H9 (cell line): ENCODE measurements around the gene SYNGR1. TPM values are rescaled to one million over a fixed set of nuclear protein-coding genes. Genes with fewer than 3 reads are reported as not detected.

Source experiments
- DNase-seq: peaks from one replicate; pipeline ENCODE4 v3.0.0-alpha.2; 2017
- H2AFZ ChIP-seq: one replicate; pipeline ENCODE4 v1.6.1; 2013; ENCODE audit warnings: mild to moderate bottlenecking, low read length, control low read depth, moderate library complexity
- H2AK5ac ChIP-seq: 2 replicates; pipeline ENCODE4 v1.6.1; 2013; ENCODE audit warnings: low read length, control low read depth, mixed read lengths; ENCODE audit not compliant: insufficient read length
- H2BK120ac ChIP-seq: one replicate; pipeline ENCODE4 v1.6.1; 2013; ENCODE audit warnings: low read depth, mild to moderate bottlenecking, low read length, control low read depth, inconsistent platforms; ENCODE audit not compliant: poor library complexity, severe bottlenecking
- H2BK12ac ChIP-seq: 2 replicates; pipeline ENCODE4 v1.6.1; 2013; ENCODE audit warnings: low read length, control low read depth, mixed read lengths, low read depth; ENCODE audit not compliant: insufficient read length
- H2BK15ac ChIP-seq: 2 replicates; pipeline ENCODE4 v1.6.1; 2013; ENCODE audit warnings: low read depth, low read length, control low read depth
- H2BK20ac ChIP-seq: one replicate; pipeline ENCODE4 v1.6.1; 2013; ENCODE audit warnings: low read depth, mild to moderate bottlenecking, low read length, control low read depth, inconsistent platforms; ENCODE audit not compliant: poor library complexity, severe bottlenecking
- H2BK5ac ChIP-seq: 2 replicates; pipeline ENCODE4 v1.6.1; 2013; ENCODE audit warnings: low read length, control low read depth, mixed read lengths; ENCODE audit not compliant: insufficient read length
- H3K14ac ChIP-seq: 2 replicates; pipeline ENCODE4 v1.6.1; 2013; ENCODE audit warnings: low read length, control low read depth; ENCODE audit not compliant: insufficient read depth
- H3K18ac ChIP-seq: 2 replicates; pipeline ENCODE4 v1.6.1; 2013; ENCODE audit warnings: low read depth, mild to moderate bottlenecking, mixed read lengths, low read length, control low read depth; ENCODE audit not compliant: insufficient read length
- H3K23ac ChIP-seq: 2 replicates; pipeline ENCODE4 v1.6.1; 2013; ENCODE audit warnings: low read length, control low read depth, mixed read lengths, low read depth; ENCODE audit not compliant: insufficient read length
- H3K23me2 ChIP-seq: 2 replicates; pipeline ENCODE4 v1.6.1; 2013; ENCODE audit warnings: low read depth, mild to moderate bottlenecking, mixed read lengths, low read length, control low read depth; ENCODE audit not compliant: insufficient read length, poor library complexity, severe bottlenecking
- H3K27ac ChIP-seq: 2 replicates; pipeline ENCODE4 v1.5.1; 2013; ENCODE audit warnings: low read length, control low read depth, mixed read lengths, low read depth; ENCODE audit not compliant: insufficient read length
- H3K27me3 ChIP-seq: 2 replicates; pipeline ENCODE4 v1.6.1; 2013; ENCODE audit warnings: low read length, control low read depth, inconsistent platforms; ENCODE audit not compliant: insufficient read depth
- H3K4ac ChIP-seq: 2 replicates; pipeline ENCODE4 v1.6.1; 2013; ENCODE audit warnings: low read depth, mild to moderate bottlenecking, control low read depth, inconsistent platforms, low read length, moderate library complexity
- H3K4me1 ChIP-seq: 2 replicates; pipeline ENCODE4 v1.6.1; 2013; ENCODE audit warnings: low read length, control low read depth, inconsistent platforms; ENCODE audit not compliant: insufficient read depth
- H3K4me2 ChIP-seq: 2 replicates; pipeline ENCODE4 v1.6.1; 2013; ENCODE audit warnings: low read length, control low read depth, mixed read lengths; ENCODE audit not compliant: insufficient read length, insufficient read depth
- H3K56ac ChIP-seq: 2 replicates; pipeline ENCODE4 v1.6.1; 2013; ENCODE audit warnings: low read depth, mild to moderate bottlenecking, mixed read lengths, low read length, control low read depth; ENCODE audit not compliant: insufficient read length
- H3K79me1 ChIP-seq: 2 replicates; pipeline ENCODE4 v1.6.1; 2013; ENCODE audit warnings: low read depth, mild to moderate bottlenecking, moderate library complexity, low read length, control low read depth, inconsistent platforms; ENCODE audit not compliant: insufficient read depth, poor library complexity, severe bottlenecking
- H3K79me2 ChIP-seq: 2 replicates; pipeline ENCODE4 v1.6.1; 2013; ENCODE audit warnings: low read length, control low read depth, inconsistent platforms; ENCODE audit not compliant: insufficient read depth
- H3K9ac ChIP-seq: 2 replicates; pipeline ENCODE4 v1.6.1; 2013; ENCODE audit warnings: low read length, control low read depth, mixed read lengths; ENCODE audit not compliant: insufficient read length; ENCODE audit errors: extremely low read depth
- H3K9me3 ChIP-seq: one replicate; pipeline ENCODE4 v1.6.1; 2013; ENCODE audit warnings: low read depth, low read length, inconsistent platforms; ENCODE audit not compliant: control insufficient read depth
- H3T11ph ChIP-seq: one replicate; pipeline ENCODE4 v1.6.1; 2013; ENCODE audit warnings: mild to moderate bottlenecking, low read length, control low read depth, inconsistent platforms
- H4K20me1 ChIP-seq: one replicate; pipeline ENCODE4 v1.6.1; 2013; ENCODE audit not compliant: control insufficient read depth, insufficient read length, insufficient read depth
- H4K5ac ChIP-seq: 2 replicates; pipeline ENCODE4 v1.6.1; 2013; ENCODE audit warnings: low read depth, mild to moderate bottlenecking, mixed read lengths, low read length, control low read depth; ENCODE audit not compliant: insufficient read length
- H4K8ac ChIP-seq: replicated peaks from 2 replicates; pipeline ENCODE4 v1.6.1; 2013; ENCODE audit warnings: low read length, control low read depth, mixed read lengths, low read depth; ENCODE audit not compliant: insufficient read length
- H4K91ac ChIP-seq: 2 replicates; pipeline ENCODE4 v1.6.1; 2013; ENCODE audit warnings: low read depth, mild to moderate bottlenecking, moderate library complexity, mixed read lengths, low read length, control low read depth; ENCODE audit not compliant: insufficient read length
- H3K27ac Mint-ChIP-seq, 3 experiments: 2 replicates in 2 of 3; 3 replicates in 1 of 3; pipeline ENCODE4 v1.8.0; 2020 to 2021; ENCODE audit warnings: mixed read lengths in 3 of 3, mild to moderate bottlenecking in 1 of 3, moderate library complexity in 1 of 3
- H3K27me3 Mint-ChIP-seq: 2 replicates; pipeline ENCODE4 v1.8.0; 2021; ENCODE audit warnings: low read depth, mild to moderate bottlenecking, moderate library complexity, mixed read lengths
- H3K36me3 Mint-ChIP-seq, 3 experiments: 2 replicates in 2 of 3; 3 replicates in 1 of 3; pipeline ENCODE4 v1.8.0; 2020 to 2021; ENCODE audit warnings: low read depth in 3 of 3, mixed read lengths in 3 of 3; ENCODE audit not compliant: insufficient read depth in 1 of 3
- H3K4me1 Mint-ChIP-seq, 2 experiments: 2 replicates each; pipeline ENCODE4 v1.8.0; 2020; ENCODE audit warnings: mixed read lengths in 2 of 2
- H3K4me3 Mint-ChIP-seq, 2 experiments: 2 replicates in 1 of 2; 3 replicates in 1 of 2; pipeline ENCODE4 v1.8.0; 2020 to 2021; ENCODE audit warnings: mild to moderate bottlenecking in 2 of 2, mixed read lengths in 2 of 2, moderate library complexity in 1 of 2
- H3K9me3 Mint-ChIP-seq, 2 experiments: 2 replicates in 1 of 2; 3 replicates in 1 of 2; pipeline ENCODE4 v1.8.0; 2020; ENCODE audit warnings: mild to moderate bottlenecking in 2 of 2, mixed read lengths in 2 of 2, moderate library complexity in 1 of 2
- WGBS: extraction: QIAGEN DNeasy Blood & Tissue Kit; methylation state at CpG from one replicate; pipeline ENCODE4 v1.1.7; 2013; ENCODE audit warnings: missing lambda C conversion rate, low lambda C conversion rate, mixed read lengths; ENCODE audit not compliant: insufficient read length; ENCODE audit errors: extremely low coverage; 5-methylcytosine and 5-hydroxymethylcytosine counted together
- total RNA-seq: library from RNA; stranded (reverse); gene quantifications from 2 replicates; pipeline ENCODE4 v1.2.1, GENCODE V29; 2021
- TF ChIP-seq, protein P1 (sequence below): fragments of 200-600 bp; sonication (generic); conservative IDR thresholded peaks from 3 replicates; pipeline ENCODE4 v1.8.0; 2021; ENCODE audit warnings: antibody characterized with exemption, mild to moderate bottlenecking

The SYNGR1 gene
- total RNA-seq, 1 experiment from 2014 or later, result 13.2 TPM

DNA sequence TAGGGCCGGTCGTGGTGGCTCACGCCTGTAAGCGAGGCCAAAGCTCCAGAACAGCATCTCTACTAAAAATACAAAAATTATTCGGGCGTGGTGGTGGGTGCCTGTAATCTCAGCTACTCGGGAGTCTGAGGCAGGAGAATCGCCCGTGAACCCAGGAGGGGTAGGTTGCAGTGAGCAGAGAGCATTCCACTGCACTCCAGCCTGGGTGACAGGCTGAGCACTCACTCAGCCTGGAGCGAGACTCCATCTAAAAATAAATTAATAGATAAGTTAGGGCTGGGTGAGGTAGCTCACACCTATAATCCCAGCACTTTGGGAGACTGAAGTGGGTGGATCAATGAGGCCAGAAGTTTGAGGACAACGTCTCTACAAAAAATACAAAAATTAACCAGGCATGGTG, 39.6 kb downstream of the SYNGR1 start:
- no peak overlapping the region for H3K56ac ChIP-seq
- H3K79me1 ChIP-seq, result no peaks in the 10 kb centered on the region
- H3K23ac ChIP-seq, result no peak overlapping the region
- no peak overlapping the region for H2BK15ac ChIP-seq
- H3K4me2 ChIP-seq, result no peak overlapping the region
- H3K4me1 ChIP-seq, result no peaks in the 10 kb centered on the region
- Mint-ChIP-seq H3K27ac (no peak overlapping the region), H3K27me3 (peaks cover 54% of the 10 kb centered on the region), H3K4me3 (peak overlapping the region in 1 of 2 experiments; percentile 62; a peak in 1 of 5 replicates), H3K36me3 (no peaks in the 10 kb centered on the region), H3K9me3 (no peaks in the 10 kb centered on the region; a peak in 2 of 5 replicates), H3K4me1 (peaks cover 0 to 5% of the 10 kb centered on the region in 2 experiments)
- H2BK20ac ChIP-seq, result no peak overlapping the region
- H2AFZ ChIP-seq, result no peak overlapping the region
- H3K18ac ChIP-seq, result no peak overlapping the region
- H4K8ac ChIP-seq, result no peak overlapping the region
- no peak overlapping the region for H3K14ac ChIP-seq
- H2AK5ac ChIP-seq, result no peak overlapping the region
- WGBS, result no CpG with 5 or more reads among the region's 11 CpGs
- H3K27me3 ChIP-seq, result no peaks in the 10 kb centered on the region; the same call in 1 of the 2 replicates
- TF ChIP-seq, protein P1, sequence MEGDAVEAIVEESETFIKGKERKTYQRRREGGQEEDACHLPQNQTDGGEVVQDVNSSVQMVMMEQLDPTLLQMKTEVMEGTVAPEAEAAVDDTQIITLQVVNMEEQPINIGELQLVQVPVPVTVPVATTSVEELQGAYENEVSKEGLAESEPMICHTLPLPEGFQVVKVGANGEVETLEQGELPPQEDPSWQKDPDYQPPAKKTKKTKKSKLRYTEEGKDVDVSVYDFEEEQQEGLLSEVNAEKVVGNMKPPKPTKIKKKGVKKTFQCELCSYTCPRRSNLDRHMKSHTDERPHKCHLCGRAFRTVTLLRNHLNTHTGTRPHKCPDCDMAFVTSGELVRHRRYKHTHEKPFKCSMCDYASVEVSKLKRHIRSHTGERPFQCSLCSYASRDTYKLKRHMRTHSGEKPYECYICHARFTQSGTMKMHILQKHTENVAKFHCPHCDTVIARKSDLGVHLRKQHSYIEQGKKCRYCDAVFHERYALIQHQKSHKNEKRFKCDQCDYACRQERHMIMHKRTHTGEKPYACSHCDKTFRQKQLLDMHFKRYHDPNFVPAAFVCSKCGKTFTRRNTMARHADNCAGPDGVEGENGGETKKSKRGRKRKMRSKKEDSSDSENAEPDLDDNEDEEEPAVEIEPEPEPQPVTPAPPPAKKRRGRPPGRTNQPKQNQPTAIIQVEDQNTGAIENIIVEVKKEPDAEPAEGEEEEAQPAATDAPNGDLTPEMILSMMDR, result no peak
- H4K91ac ChIP-seq, result no peak overlapping the region
- H3T11ph ChIP-seq, result no peak overlapping the region
- no peak overlapping the region for H3K27ac ChIP-seq
- H3K23me2 ChIP-seq, result peaks cover 4% of the 10 kb centered on the region
- no peak overlapping the region for H2BK120ac ChIP-seq
- no peak overlapping the region for H3K4ac ChIP-seq
- no peaks in the 10 kb centered on the region for H3K79me2 ChIP-seq
- H4K5ac ChIP-seq, result no peak overlapping the region
- H4K20me1 ChIP-seq, result no peaks in the 10 kb centered on the region
- H2BK5ac ChIP-seq, result no peak overlapping the region
- no peak for DNase-seq
- H3K9me3 ChIP-seq, result no peaks in the 10 kb centered on the region
- no peak overlapping the region for H3K9ac ChIP-seq
- no peak overlapping the region for H2BK12ac ChIP-seq
